Upper lobe of left lung (tissue), 6 donors: ENCODE data around the gene SDK1. TPM values are rescaled to one million over a fixed set of nuclear protein-coding genes. Genes with fewer than 3 reads are reported as not detected.

Experiments used
- ATAC-seq, 2 donors: fragments of 200-7000 bp; cut with Tn5 transposase; one replicate each; pipeline ENCODE4 v1.9.1; 2022; ENCODE audit warnings: mild to moderate bottlenecking in 2 of 2, moderate library complexity in 2 of 2; ENCODE audit not compliant: low FRiP score in 2 of 2
- DNase-seq, 2 donors: peaks; one replicate each; pipeline ENCODE4 v3.0.0-alpha.2; 2019 to 2020
- H3K27ac ChIP-seq, 4 donors: fragments of 200-600 bp; sonication (generic); one replicate each; pipeline ENCODE4 v1.5.1; 2016 to 2019
- H3K27me3 ChIP-seq, 4 donors: fragments of 200-600 bp; sonication (generic); one replicate each; pipeline ENCODE4 v1.5.1; 2017 to 2019
- H3K36me3 ChIP-seq, 4 donors: fragments of 200-600 bp; sonication (generic); one replicate each; pipeline ENCODE4 v1.5.1; 2016 to 2019
- H3K4me1 ChIP-seq, 4 donors: fragments of 200-600 bp; sonication (generic); one replicate each; pipeline ENCODE4 v1.5.1; 2018 to 2019
- H3K4me3 ChIP-seq, 4 donors: fragments of 200-600 bp; sonication (generic); one replicate each; pipeline ENCODE4 v1.5.1; 2017 to 2019; ENCODE audit warnings: mild to moderate bottlenecking in 2 of 4, moderate library complexity in 1 of 4
- H3K9me3 ChIP-seq, 4 donors: fragments of 200-600 bp; sonication (generic); one replicate each; pipeline ENCODE4 v1.5.1; 2018 to 2019
- EP300 ChIP-seq, 4 donors: sonication (generic); formaldehyde crosslinking; IDR thresholded peaks; one replicate each; pipeline ENCODE4 v1.5.1; 2017; ENCODE audit warnings: antibody characterized with exemption in 4 of 4, control low read depth in 2 of 4
- POLR2A ChIP-seq, 4 donors: fragments of 450-650 bp; IDR thresholded peaks; one replicate each; pipeline ENCODE4 v1.5.1; 2016 to 2017; ENCODE audit warnings: antibody characterized with exemption in 4 of 4, mild to moderate bottlenecking in 2 of 4
- POLR2AphosphoS5 ChIP-seq, 2 donors: sonication (generic); formaldehyde crosslinking; IDR thresholded peaks; one replicate each; pipeline ENCODE4 v1.5.1; 2017; ENCODE audit warnings: antibody characterized with exemption in 2 of 2
- WGBS, 2 donors: methylation state at CpG; one replicate each; pipeline ENCODE4 v1.1.5; 2017 to 2018; 5-methylcytosine and 5-hydroxymethylcytosine counted together
- total RNA-seq, 6 donors: library from RNA; depleted of rRNA in 4 of 6; stranded (reverse); fragments of >200 nt in 4 of 6; gene quantifications; one replicate each; pipeline versions ENCODE4 v1.1.0 to v1.2.1, GENCODE V29; 2016 to 2021
- TF ChIP-seq, protein P1 (sequence below), 6 experiments: fragments of 450-650 bp in 4 of 6; fragments of 200-600 bp in 2 of 6; sonication (generic) in 2 of 6; IDR thresholded peaks; one replicate each; pipeline ENCODE4 v1.5.1; 2016 to 2019; ENCODE audit warnings: antibody characterized with exemption in 6 of 6
- donor health status: DM: no; HTN: no; CAD: no; lungs with moderate emphysema.
- donor health status: DM: no; HTN: yes; CAD: no; lungs with severe emphysema.

Gene SDK1
- total RNA-seq, 6 donors from 2014 or later: 9.3 to 90.1 (median 11.8) TPM

- Histone ChIP-seq H3K27ac (no peak overlapping the region), H3K36me3 (no peaks in the 10 kb centered on the region), H3K27me3 (no peaks in the 10 kb centered on the region), H3K9me3 (no peaks in the 10 kb centered on the region), H3K4me1 (no peaks in the 10 kb centered on the region), H3K4me3 (no peak overlapping the region)
- TF ChIP-seq POLR2A (IDR thresholded peaks at IDR 0.05) (no peak), POLR2AphosphoS5 (IDR thresholded peaks at IDR 0.05) (no peak), EP300 (IDR thresholded peaks at IDR 0.05) (no peak)
- TF ChIP-seq, protein P1, sequence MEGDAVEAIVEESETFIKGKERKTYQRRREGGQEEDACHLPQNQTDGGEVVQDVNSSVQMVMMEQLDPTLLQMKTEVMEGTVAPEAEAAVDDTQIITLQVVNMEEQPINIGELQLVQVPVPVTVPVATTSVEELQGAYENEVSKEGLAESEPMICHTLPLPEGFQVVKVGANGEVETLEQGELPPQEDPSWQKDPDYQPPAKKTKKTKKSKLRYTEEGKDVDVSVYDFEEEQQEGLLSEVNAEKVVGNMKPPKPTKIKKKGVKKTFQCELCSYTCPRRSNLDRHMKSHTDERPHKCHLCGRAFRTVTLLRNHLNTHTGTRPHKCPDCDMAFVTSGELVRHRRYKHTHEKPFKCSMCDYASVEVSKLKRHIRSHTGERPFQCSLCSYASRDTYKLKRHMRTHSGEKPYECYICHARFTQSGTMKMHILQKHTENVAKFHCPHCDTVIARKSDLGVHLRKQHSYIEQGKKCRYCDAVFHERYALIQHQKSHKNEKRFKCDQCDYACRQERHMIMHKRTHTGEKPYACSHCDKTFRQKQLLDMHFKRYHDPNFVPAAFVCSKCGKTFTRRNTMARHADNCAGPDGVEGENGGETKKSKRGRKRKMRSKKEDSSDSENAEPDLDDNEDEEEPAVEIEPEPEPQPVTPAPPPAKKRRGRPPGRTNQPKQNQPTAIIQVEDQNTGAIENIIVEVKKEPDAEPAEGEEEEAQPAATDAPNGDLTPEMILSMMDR (IDR thresholded peaks at IDR 0.05): no peak
- no peak for ATAC-seq
- 57 to 73% methylated on average over 5 to 7 of the region's 7 CpGs for WGBS, 2 donors
- DNase-seq: no peak
Observed at GRCh38 chr7:4168541-4168940, 867.5 kb downstream of the SDK1 start.

GRCh38 chr7:4169455-4169854, 868.4 kb downstream of the SDK1 start:
- no peaks in the 10 kb centered on the region for H3K4me1 ChIP-seq
- no peaks in the 10 kb centered on the region for H3K9me3 ChIP-seq
- no peak for TF ChIP-seq EP300 (IDR thresholded peaks at IDR 0.05)
- TF ChIP-seq, protein P1 (IDR thresholded peaks at IDR 0.05): no peak
- no peak for TF ChIP-seq POLR2A (IDR thresholded peaks at IDR 0.05)
- WGBS, 2 donors: 70 to 77% methylated on average over 6 to 10 of the region's 10 CpGs
- no peak overlapping the region for H3K4me3 ChIP-seq
- DNase-seq (no peak), ATAC-seq (no peak)
- H3K36me3 ChIP-seq: no peaks in the 10 kb centered on the region
- H3K27ac ChIP-seq: no peak overlapping the region
- no peaks in the 10 kb centered on the region for H3K27me3 ChIP-seq

GRCh38 chr7:4170997-4171786, 870.1 kb downstream of the SDK1 start:
- ATAC-seq: no peak
- no peak for DNase-seq
- 87 to 93% methylated on average over 14 to 22 of the region's 22 CpGs for WGBS, 2 donors
- Histone ChIP-seq H3K27ac (no peak overlapping the region), H3K9me3 (no peaks in the 10 kb centered on the region), H3K27me3 (no peaks in the 10 kb centered on the region), H3K36me3 (no peaks in the 10 kb centered on the region), H3K4me3 (no peak overlapping the region), H3K4me1 (no peaks in the 10 kb centered on the region)
- TF ChIP-seq, protein P1 (IDR thresholded peaks at IDR 0.05): no peak
- TF ChIP-seq POLR2A (IDR thresholded peaks at IDR 0.05) (no peak), POLR2AphosphoS5 (IDR thresholded peaks at IDR 0.05) (no peak), EP300 (IDR thresholded peaks at IDR 0.05) (no peak)

- WGBS, 2 donors: 79 to 91% methylated on average over 4 to 12 of the region's 12 CpGs
- DNase-seq (no peak), ATAC-seq (no peak)
- Histone ChIP-seq H3K9me3 (no peaks in the 10 kb centered on the region), H3K27me3 (no peaks in the 10 kb centered on the region), H3K4me3 (no peak overlapping the region), H3K27ac (no peak overlapping the region), H3K36me3 (no peaks in the 10 kb centered on the region), H3K4me1 (no peaks in the 10 kb centered on the region)
- no peak for TF ChIP-seq POLR2A (IDR thresholded peaks at IDR 0.05)
- TF ChIP-seq, protein P1 (IDR thresholded peaks at IDR 0.05): no peak
- no peak for TF ChIP-seq POLR2AphosphoS5 (IDR thresholded peaks at IDR 0.05)
- no peak for TF ChIP-seq EP300 (IDR thresholded peaks at IDR 0.05)
Observed at GRCh38 chr7:4172883-4173282, 871.8 kb downstream of the SDK1 start.

- TF ChIP-seq EP300 (IDR thresholded peaks at IDR 0.05) (no peak), POLR2AphosphoS5 (IDR thresholded peaks at IDR 0.05) (no peak), POLR2A (IDR thresholded peaks at IDR 0.05) (no peak)
- TF ChIP-seq, protein P1 (IDR thresholded peaks at IDR 0.05): no peak
- H3K9me3 ChIP-seq: no peaks in the 10 kb centered on the region
- no peak for DNase-seq
- H3K27me3 ChIP-seq: no peaks in the 10 kb centered on the region
- WGBS, 2 donors: 96% methylated on average over 9 of the region's 9 CpGs; no CpG with 5 or more reads in 1 of the 2 donors
- no peak overlapping the region for H3K4me3 ChIP-seq
- ATAC-seq: no peak
- H3K27ac ChIP-seq: no peak overlapping the region
- no peaks in the 10 kb centered on the region for H3K4me1 ChIP-seq
- no peaks in the 10 kb centered on the region for H3K36me3 ChIP-seq
Observed at GRCh38 chr7:4173615-4174014, 872.6 kb downstream of the SDK1 start.
